Trophoblast cell (in vitro differentiated cells and primary cell): Measurements from ENCODE around the gene IREB2.

Experiments
- DNase-seq, 2 donors: peaks; one replicate each; pipeline ENCODE4 v3.0.0-alpha.2; 2016
- H2AFZ ChIP-seq: 2 replicates; pipeline ENCODE4 v1.6.1; 2013; ENCODE audit warnings: low read length, moderate library complexity, mild to moderate bottlenecking; ENCODE audit not compliant: insufficient read depth, poor library complexity
- H2AK5ac ChIP-seq: 2 replicates; pipeline ENCODE4 v1.6.1; 2013; ENCODE audit warnings: mild to moderate bottlenecking, low read length
- H2BK120ac ChIP-seq: 2 replicates; pipeline ENCODE4 v1.6.1; 2013; ENCODE audit warnings: low read length, mild to moderate bottlenecking, moderate library complexity; ENCODE audit not compliant: insufficient read depth, poor library complexity
- H2BK12ac ChIP-seq: 2 replicates; pipeline ENCODE4 v1.6.1; 2013; ENCODE audit warnings: mild to moderate bottlenecking, low read length, moderate library complexity
- H2BK5ac ChIP-seq: 2 replicates; pipeline ENCODE4 v1.6.1; 2013; ENCODE audit warnings: low read length, low read depth, moderate library complexity, mild to moderate bottlenecking; ENCODE audit not compliant: poor library complexity
- H3K14ac ChIP-seq: 2 replicates; pipeline ENCODE4 v1.6.1; 2013; ENCODE audit warnings: mild to moderate bottlenecking, low read length
- H3K18ac ChIP-seq: 2 replicates; pipeline ENCODE4 v1.6.1; 2013; ENCODE audit warnings: mild to moderate bottlenecking, low read length
- H3K23ac ChIP-seq: 2 replicates; pipeline ENCODE4 v1.6.1; 2013; ENCODE audit warnings: low read length
- H3K27ac ChIP-seq: 2 replicates; pipeline ENCODE4 v1.5.1; 2013; ENCODE audit warnings: low read depth, mild to moderate bottlenecking, inconsistent platforms, low read length, moderate library complexity
- H3K27me3 ChIP-seq: 2 replicates; pipeline ENCODE4 v1.6.1; 2013; ENCODE audit warnings: inconsistent platforms, mild to moderate bottlenecking, low read length, moderate library complexity; ENCODE audit not compliant: insufficient read depth
- H3K36me3 ChIP-seq, 2 experiments: 1 replicate in 1 of 2; 2 replicates in 1 of 2; pipeline ENCODE4 v1.6.1; 2013; ENCODE audit warnings: low read length in 2 of 2, mild to moderate bottlenecking in 2 of 2, moderate library complexity in 1 of 2; ENCODE audit not compliant: insufficient read depth in 2 of 2, control insufficient read depth in 1 of 2
- H3K4ac ChIP-seq: 2 replicates; pipeline ENCODE4 v1.6.1; 2013; ENCODE audit warnings: low read depth, mild to moderate bottlenecking, low read length, moderate library complexity
- H3K4me1 ChIP-seq, 2 experiments: 1 replicate in 1 of 2; 2 replicates in 1 of 2; pipeline ENCODE4 v1.6.1; 2013; ENCODE audit warnings: low read length in 2 of 2, mild to moderate bottlenecking in 2 of 2, moderate library complexity in 1 of 2; ENCODE audit not compliant: insufficient read depth in 2 of 2, control insufficient read depth in 1 of 2
- H3K4me2 ChIP-seq: 2 replicates; pipeline ENCODE4 v1.6.1; 2013; ENCODE audit warnings: inconsistent platforms, mild to moderate bottlenecking, low read length, moderate library complexity
- H3K4me3 ChIP-seq: 2 replicates; pipeline ENCODE4 v1.5.1; 2013; ENCODE audit warnings: mild to moderate bottlenecking, low read depth, low read length, inconsistent platforms
- H3K79me1 ChIP-seq: one replicate; pipeline ENCODE4 v1.6.1; 2013; ENCODE audit warnings: low read length
- H3K79me2 ChIP-seq: 2 replicates; pipeline ENCODE4 v1.6.1; 2013; ENCODE audit warnings: low read length, mild to moderate bottlenecking; ENCODE audit not compliant: control insufficient read depth, insufficient read depth, poor library complexity
- H3K9ac ChIP-seq: 2 replicates; pipeline ENCODE4 v1.6.1; 2013; ENCODE audit warnings: mild to moderate bottlenecking, low read length
- H3K9me3 ChIP-seq: 2 replicates; pipeline ENCODE4 v1.6.1; 2013; ENCODE audit warnings: low read depth, mild to moderate bottlenecking, control low read depth, inconsistent platforms, low read length; ENCODE audit not compliant: insufficient read depth
- H4K12ac ChIP-seq: 2 replicates; pipeline ENCODE4 v1.6.1; 2013; ENCODE audit warnings: low read depth, mild to moderate bottlenecking, low read length, moderate library complexity
- H4K8ac ChIP-seq: 2 replicates; pipeline ENCODE4 v1.6.1; 2013; ENCODE audit warnings: low read depth, mild to moderate bottlenecking, low read length, moderate library complexity
- H4K91ac ChIP-seq: one replicate; pipeline ENCODE4 v1.6.1; 2013; ENCODE audit warnings: low read depth, mild to moderate bottlenecking, low read length, moderate library complexity
- WGBS: extraction: QIAGEN DNeasy Blood & Tissue Kit; methylation state at CpG from one replicate; pipeline ENCODE4 v1.1.7; 2013; ENCODE audit warnings: missing lambda C conversion rate; ENCODE audit not compliant: insufficient read length, insufficient coverage; ENCODE audit errors: extremely low coverage; 5-methylcytosine and 5-hydroxymethylcytosine counted together

Gene IREB2

DNA sequence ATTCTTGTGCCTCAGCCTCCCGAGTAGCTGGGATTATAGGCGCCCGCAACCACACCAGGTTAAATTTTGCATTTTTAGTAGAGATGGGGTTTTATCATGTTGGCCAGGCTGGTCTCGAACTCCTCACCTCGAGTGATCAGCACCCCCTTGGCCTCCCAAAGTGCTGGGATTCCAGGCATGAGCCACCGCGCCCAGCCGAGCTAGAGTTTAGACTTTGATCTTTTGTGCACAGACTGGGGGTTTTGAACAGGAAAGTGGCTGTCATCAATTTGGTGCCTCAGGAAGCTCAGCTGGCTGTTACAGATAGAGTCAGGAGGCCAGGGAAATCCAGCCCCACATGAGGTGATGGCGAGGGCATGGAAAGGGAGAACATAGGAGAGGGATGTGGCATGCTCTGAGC is 19.3 kb upstream of the IREB2 start:
- DNase-seq, result no peak
- Histone ChIP-seq H3K79me1 (no peaks in the 10 kb centered on the region), H2BK120ac (no peak overlapping the region), H3K27ac (no peak overlapping the region), H3K36me3 (no peaks in the 10 kb centered on the region), H3K4me1 (no peaks in the 10 kb centered on the region), H2AFZ (no peak overlapping the region), H4K8ac (no peak overlapping the region), H3K79me2 (no peaks in the 10 kb centered on the region), H2BK5ac (no peak overlapping the region), H3K4me2 (no peak overlapping the region), H3K4ac (no peak overlapping the region), H3K23ac (no peak overlapping the region), H2AK5ac (no peak overlapping the region), H4K12ac (no peak overlapping the region), H4K91ac (no peak overlapping the region), H3K18ac (no peak overlapping the region), H3K27me3 (no peaks in the 10 kb centered on the region), H3K4me3 (no peak overlapping the region), H3K9me3 (no peaks in the 10 kb centered on the region), H2BK12ac (no peak overlapping the region), H3K14ac (no peak overlapping the region), H3K9ac (no peak overlapping the region)
- no CpG with 5 or more reads among the region's 9 CpGs for WGBS

DNA sequence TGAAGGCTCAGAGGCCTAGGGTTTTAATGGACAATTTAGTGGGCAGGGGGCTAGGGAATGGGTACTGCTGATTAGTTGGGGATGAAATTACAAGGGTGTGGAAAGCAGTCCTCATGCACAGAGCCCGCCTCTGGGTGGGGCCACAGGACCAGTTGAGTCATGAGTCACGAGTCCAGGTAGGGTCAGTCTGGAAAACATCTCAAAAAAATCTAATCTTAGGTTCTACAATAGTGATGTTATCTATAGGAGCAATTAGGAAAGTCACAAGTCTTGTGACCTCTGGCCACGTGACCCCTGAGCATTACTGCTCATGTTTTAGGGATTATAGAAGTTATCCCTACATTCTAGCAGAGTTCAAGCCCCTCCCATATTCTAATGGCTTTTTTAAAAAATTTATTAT is 18.6 kb upstream of the IREB2 start:
- no peaks in the 10 kb centered on the region for H3K27me3 ChIP-seq
- no peak overlapping the region for H3K9ac ChIP-seq
- H3K4ac ChIP-seq, result no peak overlapping the region
- H3K27ac ChIP-seq, result no peak overlapping the region
- no peak overlapping the region for H2BK120ac ChIP-seq
- no peak overlapping the region for H2AFZ ChIP-seq
- H4K91ac ChIP-seq, result no peak overlapping the region
- H3K79me2 ChIP-seq, result no peaks in the 10 kb centered on the region
- DNase-seq, result peak; percentile 53 to 76
- H2AK5ac ChIP-seq, result no peak overlapping the region
- no peak overlapping the region for H2BK5ac ChIP-seq
- H3K18ac ChIP-seq, result no peak overlapping the region
- no peak overlapping the region for H4K8ac ChIP-seq
- no peaks in the 10 kb centered on the region for H3K4me1 ChIP-seq
- H3K23ac ChIP-seq, result no peak overlapping the region
- no CpG with 5 or more reads among the region's 3 CpGs for WGBS
- H3K36me3 ChIP-seq, result no peaks in the 10 kb centered on the region
- no peaks in the 10 kb centered on the region for H3K79me1 ChIP-seq
- H3K9me3 ChIP-seq, result no peaks in the 10 kb centered on the region
- H4K12ac ChIP-seq, result no peak overlapping the region
- no peak overlapping the region for H3K4me2 ChIP-seq
- no peak overlapping the region for H3K14ac ChIP-seq
- no peak overlapping the region for H2BK12ac ChIP-seq
- no peak overlapping the region for H3K4me3 ChIP-seq

DNA sequence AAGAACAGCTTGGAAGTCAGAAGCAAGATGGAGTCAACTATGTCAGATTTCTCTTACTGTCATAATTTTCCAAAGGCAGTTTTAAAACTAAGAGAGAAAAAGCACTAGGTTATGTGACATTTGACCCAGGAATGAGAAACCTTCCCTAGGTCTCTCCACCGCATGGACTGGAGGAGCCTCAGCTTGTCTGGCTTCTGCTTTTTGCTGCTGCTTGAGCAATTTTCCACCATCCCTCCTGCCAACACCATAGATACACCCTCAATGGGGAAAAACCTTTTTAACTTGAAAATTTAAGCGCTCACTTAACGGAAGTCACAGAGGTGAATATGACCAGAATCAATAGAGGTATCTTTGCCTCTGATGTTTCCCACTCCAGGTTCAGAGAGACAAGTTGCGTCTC is 17.8 kb upstream of the IREB2 start:
- H3K4ac ChIP-seq, result no peak overlapping the region
- no peak overlapping the region for H3K18ac ChIP-seq
- H2AK5ac ChIP-seq, result no peak overlapping the region
- no peak for DNase-seq
- no peaks in the 10 kb centered on the region for H3K79me2 ChIP-seq
- no peaks in the 10 kb centered on the region for H3K4me1 ChIP-seq
- H4K8ac ChIP-seq, result no peak overlapping the region
- no peak overlapping the region for H4K12ac ChIP-seq
- no peak overlapping the region for H3K4me3 ChIP-seq
- no peak overlapping the region for H3K4me2 ChIP-seq
- H3K79me1 ChIP-seq, result no peaks in the 10 kb centered on the region
- no peak overlapping the region for H3K9ac ChIP-seq
- H3K14ac ChIP-seq, result no peak overlapping the region
- H3K27ac ChIP-seq, result no peak overlapping the region
- no peak overlapping the region for H2BK5ac ChIP-seq
- no peaks in the 10 kb centered on the region for H3K27me3 ChIP-seq
- no peaks in the 10 kb centered on the region for H3K9me3 ChIP-seq
- H2BK12ac ChIP-seq, result no peak overlapping the region
- H2AFZ ChIP-seq, result no peak overlapping the region
- H3K36me3 ChIP-seq, result no peaks in the 10 kb centered on the region
- no peak overlapping the region for H4K91ac ChIP-seq
- no CpG with 5 or more reads among the region's 4 CpGs for WGBS
- H3K23ac ChIP-seq, result no peak overlapping the region
- H2BK120ac ChIP-seq, result no peak overlapping the region

DNA sequence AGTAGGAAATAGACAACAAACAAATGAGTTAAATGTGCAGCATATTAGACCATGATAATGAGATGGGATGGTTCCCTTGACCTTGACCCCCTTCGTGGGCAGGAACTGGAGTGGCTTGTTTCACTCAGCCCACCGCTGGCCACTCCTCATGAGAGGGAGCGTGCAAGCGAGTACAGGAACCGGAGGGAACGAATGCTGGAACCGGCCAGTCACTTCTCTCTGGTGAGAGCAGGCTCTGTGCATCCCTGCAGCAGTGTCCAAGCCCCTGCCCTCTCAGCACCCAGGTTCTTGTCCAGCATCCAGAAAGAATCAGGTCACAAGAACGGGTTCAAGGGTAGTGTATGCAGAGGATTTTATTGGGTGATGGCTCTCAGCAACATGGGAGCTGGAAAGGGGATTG is 17.2 kb upstream of the IREB2 start:
- Histone ChIP-seq H4K91ac (no peak overlapping the region), H2AFZ (no peak overlapping the region), H3K9ac (no peak overlapping the region), H3K4ac (no peak overlapping the region), H3K14ac (no peak overlapping the region), H3K4me2 (no peak overlapping the region), H2BK12ac (no peak overlapping the region), H2BK120ac (no peak overlapping the region), H3K23ac (no peak overlapping the region), H2BK5ac (no peak overlapping the region), H3K4me3 (no peak overlapping the region), H3K18ac (no peak overlapping the region), H3K79me2 (no peaks in the 10 kb centered on the region), H3K79me1 (no peaks in the 10 kb centered on the region), H3K9me3 (no peaks in the 10 kb centered on the region), H4K8ac (no peak overlapping the region), H3K36me3 (no peaks in the 10 kb centered on the region), H2AK5ac (no peak overlapping the region), H3K4me1 (no peaks in the 10 kb centered on the region), H3K27me3 (no peaks in the 10 kb centered on the region), H4K12ac (no peak overlapping the region), H3K27ac (no peak overlapping the region)
- no peak for DNase-seq
- WGBS, result no CpG with 5 or more reads among the region's 8 CpGs
